HG03175 (cell line): Measurements from ENCODE around the gene BCDIN3D.

Source experiments
- ATAC-seq: cut with Tn5 transposase; IDR thresholded peaks from one replicate; pipeline ENCODE4 v1.9.1; 2021; ENCODE audit warnings: mild to moderate bottlenecking, moderate library complexity; ENCODE audit not compliant: unreplicated experiment

The BCDIN3D gene

GRCh38 chr12:49798934-49799333 is 44.0 kb downstream of the BCDIN3D start:
- ATAC-seq = no peak

- no peak for ATAC-seq
Observed at GRCh38 chr12:49798248-49798647, 44.7 kb downstream of the BCDIN3D start.

DNA sequence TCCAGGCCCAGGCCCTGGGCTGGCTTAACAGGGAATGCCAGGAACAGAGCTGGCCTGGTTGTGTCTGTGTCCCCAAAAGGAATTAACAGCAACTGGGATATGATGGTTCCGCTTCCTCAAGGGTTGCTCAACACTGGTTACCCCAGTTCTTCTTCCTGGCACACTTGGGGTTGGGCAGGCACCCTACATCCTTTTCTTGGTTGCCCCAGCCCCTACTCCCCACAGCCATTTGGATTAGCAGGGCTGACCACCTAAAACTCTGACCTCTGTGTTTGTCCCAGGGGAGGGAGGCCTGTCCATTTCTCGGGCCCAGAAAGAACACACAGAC is 45.5 kb downstream of the BCDIN3D start:
- no peak for ATAC-seq

- no peak for ATAC-seq
Observed at GRCh38 chr12:49796606-49797448, 46.1 kb downstream of the BCDIN3D start.

- no peak for ATAC-seq
Observed at GRCh38 chr12:49796155-49796554, 46.8 kb downstream of the BCDIN3D start.

DNA sequence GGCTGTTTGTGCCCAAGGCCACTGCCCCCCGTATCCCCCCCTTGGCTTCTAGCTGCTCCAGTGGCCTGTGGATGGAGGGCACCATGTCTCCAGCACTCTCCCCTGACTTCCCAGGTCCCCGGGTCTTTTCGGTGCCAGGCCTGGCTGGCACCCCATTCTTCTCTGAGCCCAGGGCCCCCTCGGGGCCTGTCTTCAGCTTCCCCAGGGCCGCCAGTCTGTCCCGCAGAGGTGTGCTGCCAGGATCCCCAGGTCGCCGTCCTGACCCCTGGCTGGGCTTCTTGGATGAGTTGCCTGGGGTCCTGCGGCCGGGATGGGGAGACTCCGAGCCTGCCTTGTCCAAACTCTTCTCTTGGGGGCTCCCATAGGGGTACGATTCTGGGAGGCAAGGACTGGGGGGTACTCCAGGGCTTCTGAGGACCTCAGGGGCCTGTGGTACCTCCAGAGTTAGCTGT is 47.2 kb downstream of the BCDIN3D start:
- no peak for ATAC-seq

GRCh38 chr12:49794811-49795653 is 47.9 kb downstream of the BCDIN3D start:
- ATAC-seq = no peak

DNA sequence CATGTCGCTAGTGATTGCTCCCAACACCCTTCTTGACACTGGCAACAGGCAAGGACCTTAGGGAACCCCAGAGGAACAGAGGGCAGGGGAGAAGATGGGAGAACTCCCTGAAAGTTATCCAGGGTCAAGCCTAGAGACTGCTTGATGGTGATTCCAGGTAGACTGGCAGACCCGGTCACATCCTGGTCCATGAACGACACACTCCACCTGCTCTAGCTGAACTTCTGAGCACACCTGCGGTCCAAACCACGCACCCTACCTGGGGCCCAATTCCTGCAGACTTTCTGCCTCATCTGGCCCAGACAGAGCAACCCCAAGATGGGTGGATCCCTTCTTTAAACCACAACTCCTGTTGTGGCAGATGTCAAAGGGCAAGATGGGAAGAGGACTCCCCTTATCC is 48.9 kb downstream of the BCDIN3D start:
- ATAC-seq = no peak

DNA sequence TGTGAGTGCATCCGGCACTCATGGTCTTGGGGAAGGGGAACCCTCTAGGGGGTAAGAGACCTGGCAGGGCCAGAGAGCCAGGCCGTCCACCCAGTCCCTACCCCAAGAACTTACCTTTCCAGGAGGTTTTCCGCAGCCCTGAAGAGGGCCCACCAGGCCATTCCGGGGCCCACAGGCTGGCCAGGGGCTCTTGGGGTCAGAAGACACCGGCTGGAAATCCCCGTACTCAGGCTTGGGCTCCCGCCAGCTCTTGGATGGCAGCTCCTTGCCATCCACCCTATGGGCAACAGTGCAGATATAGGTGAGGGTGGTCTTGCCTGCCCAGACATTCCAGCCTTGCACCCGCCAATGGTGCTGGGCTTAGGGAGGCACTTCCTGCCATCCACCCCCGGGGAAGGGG is 49.3 kb downstream of the BCDIN3D start:
- ATAC-seq = no peak

DNA sequence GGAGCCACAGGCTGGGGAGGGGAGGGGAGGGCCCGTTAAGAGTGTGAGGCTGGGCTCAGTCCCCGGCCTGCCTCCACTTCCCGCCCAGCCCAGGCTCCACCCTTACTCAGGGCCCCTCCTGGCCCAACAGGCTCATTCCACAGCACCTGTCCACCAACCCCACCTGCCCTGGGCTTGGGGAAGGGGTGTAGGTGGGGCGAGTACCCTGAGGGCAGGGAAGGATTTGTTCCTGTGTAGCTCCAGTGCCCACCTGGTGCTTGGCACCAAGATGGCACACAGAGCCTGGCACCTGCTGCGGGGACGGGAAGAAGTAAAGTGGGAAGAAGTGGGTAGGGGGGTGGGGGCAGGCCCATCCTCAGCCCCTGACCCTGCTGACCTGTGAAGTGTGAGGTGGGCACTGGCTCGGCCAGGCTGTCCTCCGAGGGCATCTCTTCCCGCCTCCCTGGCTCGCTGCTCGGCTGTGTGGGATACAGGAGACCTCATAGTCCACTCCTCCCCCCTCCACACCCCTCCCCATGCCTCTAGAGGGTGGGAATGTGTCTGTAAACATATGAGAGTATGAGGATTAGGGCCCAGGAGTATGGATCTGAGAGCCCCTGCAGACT is 49.8 kb downstream of the BCDIN3D start:
- ATAC-seq = no peak

DNA sequence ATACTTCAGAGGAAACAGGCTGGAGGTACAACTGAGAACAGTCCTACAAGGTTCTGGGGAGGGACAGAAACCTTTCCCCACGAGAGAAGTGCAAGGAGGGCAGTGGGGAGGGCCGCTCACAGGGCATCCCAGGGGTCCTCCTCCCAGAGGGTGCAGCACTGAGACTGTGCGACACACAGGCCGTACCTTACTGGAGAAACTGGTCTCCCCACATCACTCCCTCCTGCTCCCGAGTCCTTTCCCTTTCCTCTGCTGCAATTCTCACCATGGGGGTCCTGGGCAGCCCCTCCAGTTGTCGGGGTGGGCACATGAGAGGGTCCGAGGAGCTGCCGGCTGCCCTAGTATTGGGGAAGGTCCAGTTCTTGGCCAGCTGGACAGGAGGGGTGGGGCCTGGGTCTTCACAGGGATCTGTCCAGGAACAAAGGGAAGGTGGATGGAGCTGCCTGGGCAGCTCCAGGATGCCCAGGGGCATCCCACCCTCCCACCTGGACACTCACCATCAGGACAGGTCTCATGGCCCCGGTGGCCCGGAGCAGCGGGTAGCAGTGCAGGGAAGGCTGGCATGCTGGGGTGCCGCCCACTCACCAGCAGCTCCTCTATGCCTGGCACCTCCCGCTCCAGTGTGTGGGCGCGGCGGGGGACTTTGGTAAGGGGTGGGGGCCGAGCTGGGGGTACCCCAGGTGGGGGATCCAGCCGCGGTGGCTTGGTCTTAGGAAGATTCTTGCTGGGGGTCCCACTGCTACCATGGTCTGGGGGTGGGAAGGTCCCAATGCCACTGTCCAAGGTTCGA is 50.5 kb downstream of the BCDIN3D start:
- no peak for ATAC-seq

DNA sequence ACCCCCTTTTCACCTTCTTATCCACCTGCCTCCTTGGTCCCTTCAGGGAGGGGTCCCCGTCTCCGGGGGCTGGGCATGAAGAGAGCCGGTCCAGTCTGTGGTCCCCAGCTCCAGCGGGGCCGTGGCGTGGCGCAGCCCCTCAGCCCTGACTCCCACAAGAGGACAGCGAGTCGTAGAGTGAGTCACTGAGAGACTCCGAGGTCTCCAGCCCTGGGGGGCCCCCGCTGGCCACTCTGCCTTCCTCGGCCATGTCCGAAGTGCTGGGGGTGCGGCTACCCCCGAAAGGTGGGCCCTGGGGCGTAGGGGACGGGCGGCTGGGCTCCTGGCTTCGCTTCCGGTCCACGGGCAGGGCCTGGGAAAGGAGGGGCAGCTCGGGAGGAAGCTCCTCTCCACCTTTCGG is 51.2 kb downstream of the BCDIN3D start:
- ATAC-seq = no peak

GRCh38 chr12:49790741-49791555 is 52.0 kb downstream of the BCDIN3D start:
- ATAC-seq = no peak

DNA sequence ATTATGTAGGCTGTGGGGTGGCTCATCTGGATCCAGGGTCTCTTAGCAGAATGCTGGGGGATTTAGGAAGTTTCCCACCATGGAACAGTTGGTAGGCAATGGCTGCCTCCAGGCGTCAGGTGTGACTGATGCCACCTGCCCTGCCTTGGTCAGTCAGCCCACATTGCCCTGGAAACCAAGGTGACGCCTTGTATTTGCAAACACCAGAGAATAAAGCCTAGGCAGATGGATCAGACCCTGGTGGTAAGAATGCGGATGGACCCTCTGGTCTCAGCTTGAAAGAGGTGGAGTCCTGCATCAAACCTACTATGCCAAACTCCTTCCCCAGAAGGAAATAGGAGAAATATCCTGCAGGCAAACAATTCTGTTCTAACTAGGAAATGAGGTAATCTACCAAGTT is 52.9 kb downstream of the BCDIN3D start:
- no peak for ATAC-seq

DNA sequence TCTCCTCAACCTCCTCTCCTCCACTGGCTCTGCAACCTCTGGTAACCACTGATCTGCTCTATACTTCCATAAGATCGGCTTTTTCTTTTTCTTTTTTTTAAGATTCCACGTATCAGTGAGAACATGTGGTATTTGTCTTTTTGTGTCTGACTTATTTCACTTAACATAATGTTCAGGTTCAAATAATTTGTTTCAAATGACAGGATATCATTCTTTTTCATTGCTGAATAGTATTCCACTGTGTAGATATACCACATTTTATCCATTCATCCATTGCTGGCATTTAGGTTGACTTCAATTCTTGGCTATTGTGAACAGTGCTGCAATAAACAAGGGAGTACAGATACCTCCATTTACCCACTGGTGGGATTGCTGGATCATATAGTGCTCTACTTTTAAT is 55.2 kb downstream of the BCDIN3D start:
- ATAC-seq = no peak
